ENCODE measurements around the gene SSTR5.

DNA sequence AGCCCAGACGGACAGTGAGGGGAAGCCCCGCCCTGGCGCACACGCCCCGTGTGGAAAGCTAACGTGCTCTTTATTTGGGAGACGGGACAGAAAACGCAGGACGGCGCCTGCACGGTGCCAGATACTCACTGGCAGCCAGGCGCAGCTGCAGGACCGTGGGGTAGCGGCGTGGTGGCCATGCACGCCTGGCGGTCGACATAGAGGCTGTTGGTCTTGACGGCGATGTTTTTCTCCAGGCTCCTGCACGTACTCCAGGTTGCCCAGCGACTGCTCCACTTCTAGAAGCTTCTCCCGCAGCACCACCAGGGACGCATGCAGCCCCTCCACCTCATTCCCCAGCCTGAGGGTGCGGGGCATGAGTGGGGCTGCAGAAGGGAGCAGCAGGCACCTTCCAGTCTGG lies 28.6 kb downstream of the SSTR5 start:
- TF ChIP-seq CTCF (IDR thresholded peaks at IDR 0.05) (no peak), ZFX (IDR thresholded peaks at IDR 0.05; ENCODE audit: borderline replicate concordance) (no peak)

All from 22Rv1 (cell line).